MM.1S (cell line): ENCODE data around the gene ZCCHC2.

Experiments
- DNase-seq: peaks from one replicate; pipeline ENCODE4 v3.0.0-alpha.2; 2015
- H2AFZ ChIP-seq: fragments of 300-600 bp; sonication (generic); 2 replicates; pipeline ENCODE4 v1.6.0; 2016; ENCODE audit warnings: antibody characterized with exemption, low read length
- H3F3A ChIP-seq: fragments of 300-600 bp; sonication (generic); 2 replicates; pipeline ENCODE4 v1.6.1; 2016; ENCODE audit warnings: mild to moderate bottlenecking, antibody characterized with exemption, low read length, moderate library complexity, mixed read lengths; ENCODE audit not compliant: insufficient read depth
- H3K27ac ChIP-seq: fragments of 300-600 bp; sonication (generic); 2 replicates; pipeline ENCODE4 v1.5.1; 2016; ENCODE audit warnings: mild to moderate bottlenecking, low read length
- H3K27me3 ChIP-seq: fragments of 300-600 bp; sonication (generic); replicated peaks from 2 replicates; pipeline ENCODE4 v1.6.0; 2016; ENCODE audit warnings: low read length; ENCODE audit not compliant: insufficient read depth
- H3K36me3 ChIP-seq: fragments of 300-600 bp; sonication (generic); replicated peaks from 2 replicates; pipeline ENCODE4 v1.6.1; 2016; ENCODE audit warnings: mild to moderate bottlenecking, low read length, mixed read lengths; ENCODE audit not compliant: insufficient read depth
- H3K4me1 ChIP-seq: fragments of 300-600 bp; sonication (generic); 2 replicates; pipeline ENCODE4 v1.6.1; 2016; ENCODE audit warnings: low read length, mixed read lengths
- H3K4me2 ChIP-seq: fragments of 300-600 bp; sonication (generic); 2 replicates; pipeline ENCODE4 v1.6.0; 2016; ENCODE audit warnings: low read depth, low read length
- H3K4me3 ChIP-seq: fragments of 300-600 bp; sonication (generic); 2 replicates; pipeline ENCODE4 v1.5.1; 2016; ENCODE audit warnings: low read length, mixed read lengths
- H3K79me2 ChIP-seq: fragments of 300-600 bp; sonication (generic); 2 replicates; pipeline ENCODE4 v1.6.1; 2016; ENCODE audit warnings: mixed run types, low read length, mixed read lengths
- H3K9ac ChIP-seq: fragments of 300-600 bp; sonication (generic); 2 replicates; pipeline ENCODE4 v1.6.1; 2016; ENCODE audit warnings: low read length, mixed read lengths
- H3K9me2 ChIP-seq: fragments of 300-600 bp; sonication (generic); replicated peaks from 2 replicates; pipeline ENCODE4 v1.6.1; 2016; ENCODE audit warnings: mild to moderate bottlenecking, low read length, mixed read lengths; ENCODE audit not compliant: insufficient read depth
- H3K9me3 ChIP-seq: fragments of 300-600 bp; sonication (generic); replicated peaks from 2 replicates; pipeline ENCODE4 v1.6.1; 2016; ENCODE audit warnings: mild to moderate bottlenecking, low read length, mixed read lengths; ENCODE audit not compliant: insufficient read depth
- H4K20me1 ChIP-seq: fragments of 300-600 bp; sonication (generic); 2 replicates; pipeline ENCODE4 v1.6.1; 2016; ENCODE audit warnings: mild to moderate bottlenecking, low read length, moderate library complexity, mixed read lengths; ENCODE audit not compliant: insufficient read depth
- EZH2 ChIP-seq: fragments of 300-600 bp; sonication (generic); optimal IDR thresholded peaks from 2 replicates; pipeline ENCODE3; 2017; ENCODE audit warnings: low read depth, mild to moderate bottlenecking, antibody characterized with exemption, low read length, mixed read lengths
- EZH2phosphoT487 ChIP-seq: fragments of 300-600 bp; sonication (generic); IDR thresholded peaks from 2 replicates; pipeline ENCODE4 v1.6.1; 2018; ENCODE audit warnings: antibody characterized with exemption, low read length
- TF ChIP-seq, protein P1 (sequence below): fragments of 300-600 bp; sonication (generic); IDR thresholded peaks from 2 replicates; pipeline ENCODE4 v1.5.1; 2016; ENCODE audit warnings: antibody characterized with exemption, low read length, mixed read lengths

ZCCHC2 gene

GRCh38 chr18:62558015-62558663 is 35.3 kb downstream of the ZCCHC2 start:
- no peaks in the 10 kb centered on the region for H3K9me2 ChIP-seq
- TF ChIP-seq EZH2 (no peak), EZH2phosphoT487 (no peak)
- TF ChIP-seq, protein P1, sequence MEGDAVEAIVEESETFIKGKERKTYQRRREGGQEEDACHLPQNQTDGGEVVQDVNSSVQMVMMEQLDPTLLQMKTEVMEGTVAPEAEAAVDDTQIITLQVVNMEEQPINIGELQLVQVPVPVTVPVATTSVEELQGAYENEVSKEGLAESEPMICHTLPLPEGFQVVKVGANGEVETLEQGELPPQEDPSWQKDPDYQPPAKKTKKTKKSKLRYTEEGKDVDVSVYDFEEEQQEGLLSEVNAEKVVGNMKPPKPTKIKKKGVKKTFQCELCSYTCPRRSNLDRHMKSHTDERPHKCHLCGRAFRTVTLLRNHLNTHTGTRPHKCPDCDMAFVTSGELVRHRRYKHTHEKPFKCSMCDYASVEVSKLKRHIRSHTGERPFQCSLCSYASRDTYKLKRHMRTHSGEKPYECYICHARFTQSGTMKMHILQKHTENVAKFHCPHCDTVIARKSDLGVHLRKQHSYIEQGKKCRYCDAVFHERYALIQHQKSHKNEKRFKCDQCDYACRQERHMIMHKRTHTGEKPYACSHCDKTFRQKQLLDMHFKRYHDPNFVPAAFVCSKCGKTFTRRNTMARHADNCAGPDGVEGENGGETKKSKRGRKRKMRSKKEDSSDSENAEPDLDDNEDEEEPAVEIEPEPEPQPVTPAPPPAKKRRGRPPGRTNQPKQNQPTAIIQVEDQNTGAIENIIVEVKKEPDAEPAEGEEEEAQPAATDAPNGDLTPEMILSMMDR, result no peak
- H3K9ac ChIP-seq, result no peak overlapping the region
- H3K27ac ChIP-seq, result no peak overlapping the region
- no peaks in the 10 kb centered on the region for H4K20me1 ChIP-seq
- H3K79me2 ChIP-seq, result no peaks in the 10 kb centered on the region
- no peaks in the 10 kb centered on the region for H3K27me3 ChIP-seq
- DNase-seq, result no peak
- no peaks in the 10 kb centered on the region for H3K4me1 ChIP-seq
- H3K9me3 ChIP-seq, result no peaks in the 10 kb centered on the region
- H3F3A ChIP-seq, result no peaks in the 10 kb centered on the region
- no peak overlapping the region for H3K4me3 ChIP-seq
- no peak overlapping the region for H3K4me2 ChIP-seq
- H2AFZ ChIP-seq, result no peak overlapping the region
- H3K36me3 ChIP-seq, result no peaks in the 10 kb centered on the region

DNA sequence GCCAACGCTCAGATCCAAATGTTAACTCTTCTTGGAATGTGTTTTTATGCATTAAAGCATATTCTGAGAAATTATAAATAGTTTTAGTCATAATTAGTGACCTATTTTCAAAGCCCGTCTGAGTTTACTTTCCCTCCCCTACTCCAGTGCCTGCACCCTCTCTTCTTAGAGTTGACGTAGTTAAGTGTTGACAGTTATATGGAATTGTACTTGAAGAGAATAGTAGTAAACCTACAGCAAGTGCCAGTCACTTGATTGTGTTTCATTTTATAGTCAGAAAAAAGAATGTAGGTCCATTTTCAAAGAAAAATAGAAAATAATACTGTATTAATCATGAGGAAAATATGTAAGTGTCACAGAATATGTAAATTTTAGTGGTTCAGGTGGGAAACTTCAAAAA is 41.2 kb downstream of the ZCCHC2 start:
- Histone ChIP-seq H3K9ac (no peak overlapping the region), H2AFZ (no peak overlapping the region), H3K9me3 (no peaks in the 10 kb centered on the region), H3K36me3 (no peaks in the 10 kb centered on the region), H3K4me1 (no peaks in the 10 kb centered on the region), H3F3A (no peaks in the 10 kb centered on the region), H3K9me2 (no peaks in the 10 kb centered on the region), H3K27ac (no peak overlapping the region), H4K20me1 (no peaks in the 10 kb centered on the region), H3K27me3 (no peaks in the 10 kb centered on the region), H3K4me3 (no peak overlapping the region), H3K4me2 (no peak overlapping the region), H3K79me2 (no peaks in the 10 kb centered on the region)
- DNase-seq, result no peak
- no peak for TF ChIP-seq EZH2phosphoT487
- TF ChIP-seq EZH2, result no peak
- TF ChIP-seq, protein P1, result no peak

GRCh38 chr18:62566199-62566598 is 43.4 kb downstream of the ZCCHC2 start:
- no peaks in the 10 kb centered on the region for H3K79me2 ChIP-seq
- no peaks in the 10 kb centered on the region for H3K9me3 ChIP-seq
- H3K4me1 ChIP-seq, result no peaks in the 10 kb centered on the region
- H3F3A ChIP-seq, result no peaks in the 10 kb centered on the region
- H3K4me2 ChIP-seq, result no peak overlapping the region
- H4K20me1 ChIP-seq, result no peaks in the 10 kb centered on the region
- no peaks in the 10 kb centered on the region for H3K36me3 ChIP-seq
- H2AFZ ChIP-seq, result no peak overlapping the region
- H3K27me3 ChIP-seq, result no peaks in the 10 kb centered on the region
- DNase-seq, result no peak
- H3K9ac ChIP-seq, result no peak overlapping the region
- H3K27ac ChIP-seq, result no peak overlapping the region
- no peaks in the 10 kb centered on the region for H3K9me2 ChIP-seq
- TF ChIP-seq, protein P1, result no peak
- TF ChIP-seq EZH2phosphoT487 (no peak), EZH2 (no peak)
- H3K4me3 ChIP-seq, result no peak overlapping the region
